Muscle layer of duodenum (tissue), 2 donors: ENCODE data around the gene VN1R5.

ENCODE experiments used
- H3K27ac ChIP-seq: one replicate; pipeline ENCODE4 v1.7.0; 2013; ENCODE audit warnings: mild to moderate bottlenecking, low read length
- H3K27me3 ChIP-seq: one replicate; pipeline ENCODE4 v1.7.0; 2013; ENCODE audit warnings: low read depth, mild to moderate bottlenecking, control low read depth, low read length
- H3K36me3 ChIP-seq, 2 donors: one replicate each; pipeline ENCODE4 v1.7.0; 2013; ENCODE audit warnings: low read length in 2 of 2, control low read depth in 1 of 2, mild to moderate bottlenecking in 1 of 2; ENCODE audit not compliant: insufficient read depth in 2 of 2, control insufficient read depth in 1 of 2
- H3K4me1 ChIP-seq, 2 donors: one replicate each; pipeline ENCODE4 v1.7.0; 2013; ENCODE audit warnings: low read length in 2 of 2, mild to moderate bottlenecking in 2 of 2, control low read depth in 1 of 2, moderate library complexity in 1 of 2; ENCODE audit not compliant: insufficient read depth in 2 of 2, control insufficient read depth in 1 of 2
- H3K4me3 ChIP-seq, 2 donors: one replicate each; pipeline ENCODE4 v1.7.0; 2013; ENCODE audit warnings: low read length in 2 of 2, low read depth in 1 of 2, mild to moderate bottlenecking in 1 of 2
- H3K9me3 ChIP-seq, 2 donors: one replicate each; pipeline ENCODE4 v1.7.0; 2013; ENCODE audit warnings: low read length in 2 of 2, control low read depth in 1 of 2, mild to moderate bottlenecking in 1 of 2; ENCODE audit not compliant: control insufficient read depth in 1 of 2
- donor health status: healthy.

Gene VN1R5

GRCh38 chr1:247294282-247294681, 38.4 kb downstream of the VN1R5 start:
- Histone ChIP-seq H3K36me3 (peaks cover 0 to 6% of the 10 kb centered on the region in 2 donors), H3K27ac (no peak overlapping the region), H3K4me3 (no peak overlapping the region), H3K9me3 (no peaks in the 10 kb centered on the region), H3K4me1 (no peaks in the 10 kb centered on the region), H3K27me3 (no peaks in the 10 kb centered on the region)

DNA sequence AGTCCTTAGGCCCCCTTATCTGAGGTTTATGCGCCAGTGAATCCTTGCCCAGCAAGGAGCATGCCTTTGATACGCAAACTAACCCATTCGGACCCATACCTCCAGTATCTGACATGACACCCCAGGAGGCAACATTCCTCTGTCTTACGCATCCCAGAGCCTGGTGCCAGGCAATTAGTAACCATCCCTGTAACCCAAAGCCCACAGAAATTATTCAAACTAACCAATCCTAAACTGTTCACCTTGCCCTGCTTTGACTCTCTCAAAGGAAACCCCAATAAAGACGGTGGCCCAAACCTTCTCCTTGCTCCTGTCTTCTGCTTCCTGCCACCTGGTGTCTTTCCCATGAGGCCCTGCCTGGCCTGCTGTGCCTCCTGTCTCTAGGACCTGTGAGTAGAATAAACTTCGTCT, 39.4 kb downstream of the VN1R5 start:
- H3K27me3 ChIP-seq, result no peaks in the 10 kb centered on the region
- H3K4me3 ChIP-seq, result no peak overlapping the region
- H3K9me3 ChIP-seq, result no peaks in the 10 kb centered on the region

GRCh38 chr1:247295746-247296145, 39.9 kb downstream of the VN1R5 start:
- Histone ChIP-seq H3K27me3 (no peaks in the 10 kb centered on the region), H3K27ac (no peak overlapping the region), H3K36me3 (peaks cover 3 to 18% of the 10 kb centered on the region in 2 donors), H3K4me3 (no peak overlapping the region), H3K9me3 (no peaks in the 10 kb centered on the region), H3K4me1 (no peaks in the 10 kb centered on the region)

More for the DNA sequence above, 39.4 kb downstream of the VN1R5 start:
- Histone ChIP-seq H3K27ac (no peak overlapping the region), H3K36me3 (peaks cover 3 to 14% of the 10 kb centered on the region in 2 donors), H3K4me1 (no peaks in the 10 kb centered on the region)

DNA sequence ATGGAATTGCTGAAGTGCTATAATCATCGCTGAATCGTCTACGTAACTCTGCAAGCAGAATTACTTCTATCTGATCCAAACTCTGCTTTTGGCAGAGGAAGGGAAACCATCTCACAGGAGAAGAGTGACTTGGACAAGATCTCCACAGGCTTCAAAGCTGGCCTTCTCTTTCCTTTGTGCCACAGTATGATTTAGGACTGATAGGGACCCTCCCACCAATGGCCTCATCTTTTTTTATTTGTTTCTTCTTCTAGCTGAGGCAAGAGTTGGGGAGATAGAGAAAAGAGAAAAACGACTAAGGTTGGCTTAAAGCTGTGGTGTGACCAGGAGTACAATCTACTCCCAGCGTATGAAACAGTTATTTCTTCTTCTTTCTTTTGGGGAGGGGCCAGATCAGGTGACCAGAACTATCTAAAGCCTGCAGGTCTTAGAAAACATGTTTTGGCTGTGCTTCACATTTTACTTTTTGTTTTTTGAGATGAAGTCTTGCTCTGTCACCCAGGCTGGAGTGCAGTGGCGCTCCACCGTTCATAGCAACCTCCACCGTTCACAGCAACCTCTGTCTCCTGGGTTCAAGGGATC, 40.8 kb downstream of the VN1R5 start:
- no peak overlapping the region for H3K4me3 ChIP-seq
- H3K9me3 ChIP-seq, result no peaks in the 10 kb centered on the region
- peaks cover 3 to 28% of the 10 kb centered on the region in 2 donors for H3K36me3 ChIP-seq
- no peak overlapping the region for H3K27ac ChIP-seq
- H3K27me3 ChIP-seq, result no peaks in the 10 kb centered on the region
- no peaks in the 10 kb centered on the region for H3K4me1 ChIP-seq

DNA sequence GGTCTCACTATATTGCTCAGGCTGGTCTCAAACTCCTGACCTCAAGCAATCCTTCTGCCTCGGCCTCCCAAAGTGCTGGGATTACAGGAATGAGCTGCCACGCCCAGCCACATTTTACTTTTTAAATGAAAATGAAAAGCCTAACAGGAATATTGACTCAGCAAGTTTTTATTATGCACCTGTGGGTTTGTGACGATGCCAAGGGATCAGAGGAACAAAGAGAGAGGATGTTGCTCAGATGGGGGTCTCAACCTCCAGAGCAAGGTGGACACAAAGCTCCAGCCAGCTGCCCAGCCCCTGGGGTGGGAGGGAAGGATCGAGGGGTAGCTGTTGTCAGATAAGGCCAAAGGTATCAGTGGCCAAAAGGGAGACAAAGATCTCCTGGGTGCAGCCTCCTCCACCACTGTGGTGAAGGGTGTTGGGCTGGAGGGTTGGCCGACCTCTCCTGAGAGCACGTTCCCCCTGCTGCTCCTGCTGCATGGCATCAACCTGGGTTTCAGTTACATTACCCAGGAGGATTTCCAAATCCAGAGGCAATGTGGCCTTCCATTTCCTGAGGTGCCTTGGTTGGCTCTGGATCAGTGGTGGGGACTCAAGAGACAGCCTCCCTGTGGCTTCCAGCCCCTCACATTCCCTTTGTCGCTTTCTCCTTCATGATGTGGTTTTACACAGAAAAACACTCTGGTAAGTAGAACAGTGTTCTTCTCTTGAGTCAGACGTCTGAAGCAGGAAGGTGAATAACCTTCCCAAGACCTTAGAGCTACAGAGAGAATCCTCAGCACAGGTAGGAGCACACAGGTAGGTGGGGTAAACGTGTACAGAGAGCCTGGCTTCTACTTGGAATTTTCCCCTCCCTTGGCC, 41.6 kb downstream of the VN1R5 start:
- Histone ChIP-seq H3K27me3 (no peaks in the 10 kb centered on the region), H3K4me1 (no peaks in the 10 kb centered on the region), H3K27ac (no peak overlapping the region), H3K9me3 (no peaks in the 10 kb centered on the region), H3K36me3 (peaks cover 8 to 34% of the 10 kb centered on the region in 2 donors), H3K4me3 (no peak overlapping the region)

GRCh38 chr1:247298124-247298481, 42.2 kb downstream of the VN1R5 start:
- no peaks in the 10 kb centered on the region for H3K4me1 ChIP-seq
- H3K4me3 ChIP-seq, result no peak overlapping the region
- no peaks in the 10 kb centered on the region for H3K9me3 ChIP-seq
- no peaks in the 10 kb centered on the region for H3K27me3 ChIP-seq
- H3K27ac ChIP-seq, result no peak overlapping the region
- H3K36me3 ChIP-seq, result peaks cover 13 to 40% of the 10 kb centered on the region in 2 donors

DNA sequence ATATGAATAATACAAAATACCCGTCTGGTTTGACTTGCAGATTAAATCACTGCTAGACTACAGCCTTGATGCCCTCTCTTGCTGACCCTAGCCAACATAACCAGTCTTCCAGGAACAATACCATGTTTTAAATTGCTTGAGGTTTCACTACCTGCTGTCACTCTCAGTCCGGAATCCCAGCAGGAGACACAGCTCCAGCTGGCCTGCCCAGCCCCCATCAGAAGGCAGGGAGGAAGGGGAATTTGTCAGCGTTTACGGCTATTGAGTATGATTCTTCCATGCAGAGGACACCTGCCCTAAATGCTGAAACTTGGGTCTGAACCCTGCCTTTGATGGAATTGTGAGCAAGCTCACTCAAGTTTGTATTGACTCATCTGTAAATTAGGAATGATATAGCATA, 42.8 kb downstream of the VN1R5 start:
- no peaks in the 10 kb centered on the region for H3K27me3 ChIP-seq
- H3K27ac ChIP-seq, result no peak overlapping the region
- peaks cover 13 to 46% of the 10 kb centered on the region in 2 donors for H3K36me3 ChIP-seq
- H3K4me3 ChIP-seq, result no peak overlapping the region
- no peaks in the 10 kb centered on the region for H3K4me1 ChIP-seq
- no peaks in the 10 kb centered on the region for H3K9me3 ChIP-seq

DNA sequence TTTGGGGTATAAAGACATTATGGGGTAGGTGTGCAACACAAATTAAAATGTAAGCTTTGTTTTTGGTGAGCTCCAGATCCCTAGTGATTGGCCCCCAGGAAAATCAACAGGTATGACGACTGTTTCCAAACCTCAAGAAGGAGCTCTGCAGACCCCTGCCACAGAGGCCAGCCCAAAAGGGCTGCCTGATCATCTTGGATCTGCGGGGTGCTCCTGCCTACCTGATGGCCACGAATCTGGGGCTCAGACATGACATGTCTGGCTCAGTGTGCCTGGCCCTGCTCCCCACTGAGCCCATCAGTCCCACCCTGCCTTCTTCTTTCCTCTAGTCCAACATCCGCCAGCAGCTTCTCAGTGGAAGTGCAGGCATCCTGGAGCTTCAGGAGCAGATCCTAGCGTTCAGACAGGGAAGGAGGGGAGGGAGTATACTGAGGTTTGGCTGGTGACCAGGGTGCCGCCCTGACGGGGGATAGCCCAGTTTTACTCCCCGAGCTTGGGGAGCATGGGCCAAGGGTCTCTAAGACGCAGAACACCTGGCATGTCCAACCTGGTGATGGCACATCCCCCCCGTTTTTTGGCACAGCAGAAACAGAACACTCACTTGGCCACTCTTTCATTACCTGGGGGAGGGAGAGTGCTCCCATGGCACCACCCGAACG, 44.0 kb downstream of the VN1R5 start:
- H3K4me1 ChIP-seq, result no peaks in the 10 kb centered on the region
- H3K27ac ChIP-seq, result no peak overlapping the region
- H3K36me3 ChIP-seq, result peaks cover 13 to 54% of the 10 kb centered on the region in 2 donors
- H3K27me3 ChIP-seq, result no peaks in the 10 kb centered on the region
- no peak overlapping the region for H3K4me3 ChIP-seq
- H3K9me3 ChIP-seq, result no peaks in the 10 kb centered on the region

DNA sequence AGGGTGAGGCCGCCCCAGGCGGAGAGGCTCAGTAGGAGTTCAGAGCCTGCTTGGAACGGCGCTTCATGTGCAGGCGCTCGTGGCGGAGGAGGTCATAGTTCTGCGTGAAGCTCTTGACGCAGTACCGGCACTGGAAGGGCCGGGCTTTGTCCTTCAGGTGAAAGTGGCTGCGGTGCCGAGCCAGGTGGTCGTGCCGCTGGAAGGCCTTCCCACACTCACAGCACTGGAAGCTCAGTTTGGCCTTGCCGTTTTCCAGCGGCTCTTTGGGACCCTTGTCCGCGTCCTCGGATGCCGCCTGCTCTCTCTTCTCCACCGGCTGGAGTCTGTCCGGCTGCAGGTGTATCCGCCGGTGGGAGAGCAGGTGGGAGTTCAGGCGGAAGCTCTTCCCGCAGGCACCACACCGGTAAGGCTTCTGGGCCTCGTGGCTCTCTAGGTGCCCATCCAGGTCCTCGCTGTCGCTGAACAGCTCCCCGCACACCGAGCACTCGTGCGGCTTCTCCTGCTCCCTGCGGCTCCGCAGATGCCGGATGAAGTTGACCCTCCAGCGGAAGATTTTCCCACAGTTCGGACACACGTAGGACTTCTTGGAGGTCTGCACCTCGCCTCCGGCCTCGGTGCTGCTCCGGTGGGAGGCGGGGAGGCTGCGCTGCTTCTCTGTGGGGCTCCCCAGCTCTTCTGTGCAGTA, 44.8 kb downstream of the VN1R5 start:
- no peaks in the 10 kb centered on the region for H3K9me3 ChIP-seq
- no peak overlapping the region for H3K4me3 ChIP-seq
- H3K36me3 ChIP-seq, result peaks cover 20 to 62% of the 10 kb centered on the region in 2 donors
- H3K27ac ChIP-seq, result no peak overlapping the region
- no peaks in the 10 kb centered on the region for H3K27me3 ChIP-seq
- H3K4me1 ChIP-seq, result no peaks in the 10 kb centered on the region

DNA sequence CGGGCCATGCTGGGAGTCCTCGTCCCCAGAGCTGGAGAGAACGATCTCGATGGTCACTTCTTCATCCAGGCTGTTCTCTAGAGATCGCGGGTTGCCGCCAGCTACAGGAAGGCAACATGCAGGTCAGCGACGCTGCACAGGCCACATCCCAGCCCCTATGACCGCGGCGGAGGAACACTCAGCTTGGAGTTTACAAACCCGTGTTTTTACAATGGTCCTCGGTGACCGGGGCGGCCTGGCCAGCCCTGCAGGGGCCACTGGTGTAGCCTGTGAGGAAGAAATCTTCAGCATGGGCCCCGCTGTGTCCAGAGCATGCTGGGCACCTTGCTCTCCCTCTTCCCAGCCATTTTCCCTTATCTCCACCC, 45.3 kb downstream of the VN1R5 start:
- Histone ChIP-seq H3K9me3 (no peaks in the 10 kb centered on the region), H3K4me1 (no peaks in the 10 kb centered on the region), H3K27me3 (no peaks in the 10 kb centered on the region), H3K27ac (no peak overlapping the region), H3K4me3 (no peak overlapping the region), H3K36me3 (peaks cover 20 to 62% of the 10 kb centered on the region in 2 donors)

DNA sequence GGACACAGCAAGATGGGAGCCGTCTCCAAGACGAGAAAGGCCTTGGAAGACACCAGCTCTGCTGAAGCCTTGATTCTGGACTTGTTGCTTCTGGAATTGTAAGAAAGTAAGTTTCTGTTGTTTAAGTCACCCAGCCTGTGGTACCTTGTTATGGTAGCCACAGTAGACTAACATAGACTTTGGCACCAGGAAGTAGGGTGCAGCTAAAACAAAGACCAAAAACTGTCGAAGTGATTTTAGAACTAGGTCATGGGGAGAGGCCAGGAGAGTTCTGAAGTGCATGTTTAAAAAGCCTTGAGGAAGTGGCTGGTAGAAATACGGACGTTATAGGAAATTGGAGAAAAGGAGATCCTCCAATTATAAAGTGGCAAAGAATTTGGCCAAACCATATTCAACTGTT, 47.3 kb downstream of the VN1R5 start:
- H3K36me3 ChIP-seq, result peaks cover 31 to 81% of the 10 kb centered on the region in 2 donors
- H3K4me1 ChIP-seq, result no peaks in the 10 kb centered on the region
- no peaks in the 10 kb centered on the region for H3K9me3 ChIP-seq
- no peak overlapping the region for H3K27ac ChIP-seq
- H3K27me3 ChIP-seq, result no peaks in the 10 kb centered on the region
- no peak overlapping the region for H3K4me3 ChIP-seq
